Measurements from ENCODE around the gene PGS1.
A peak's percentile ranks its signal among the peaks of the same experiment; 100 is the strongest.

Gene PGS1

DNA sequence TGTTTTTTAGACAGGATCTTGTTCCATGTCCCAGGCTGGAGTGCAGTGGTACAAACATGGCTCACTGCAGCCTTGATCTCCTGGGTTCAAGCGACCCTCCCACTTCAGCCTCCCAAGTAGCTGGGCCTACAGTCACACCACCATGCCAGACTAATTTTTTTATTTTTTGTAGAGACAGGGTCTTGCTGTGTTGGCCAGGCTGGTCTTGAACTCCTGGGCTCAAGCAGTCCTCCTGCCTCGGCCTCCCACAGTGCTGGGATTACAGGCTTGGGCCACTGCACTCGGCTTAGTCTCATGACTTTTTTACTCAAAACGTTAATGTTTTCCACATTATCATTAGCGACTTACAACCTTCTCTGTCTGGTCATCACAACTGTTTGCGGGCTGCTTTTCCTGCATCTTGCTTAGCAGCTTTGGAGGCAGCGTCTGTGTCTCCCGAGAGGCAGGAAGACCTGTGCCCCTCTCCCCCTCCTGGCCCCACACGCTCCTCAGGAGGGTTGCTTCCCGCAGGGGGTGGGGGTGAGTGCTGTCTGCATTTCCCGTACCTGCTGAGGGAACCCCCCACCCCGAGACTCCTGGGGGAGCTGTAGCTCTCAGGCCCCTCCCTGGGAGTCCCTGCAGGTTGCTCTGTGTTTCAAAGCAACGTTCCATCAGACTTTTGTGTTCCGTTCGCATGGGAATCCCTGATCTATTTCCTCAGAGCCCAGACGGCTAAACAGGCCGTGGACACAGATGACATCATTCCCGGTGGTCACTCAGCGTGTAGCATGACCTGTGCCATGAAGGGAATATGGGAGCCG, 52.6 kb downstream of the PGS1 start:
- DNase-seq = no peak

DNA sequence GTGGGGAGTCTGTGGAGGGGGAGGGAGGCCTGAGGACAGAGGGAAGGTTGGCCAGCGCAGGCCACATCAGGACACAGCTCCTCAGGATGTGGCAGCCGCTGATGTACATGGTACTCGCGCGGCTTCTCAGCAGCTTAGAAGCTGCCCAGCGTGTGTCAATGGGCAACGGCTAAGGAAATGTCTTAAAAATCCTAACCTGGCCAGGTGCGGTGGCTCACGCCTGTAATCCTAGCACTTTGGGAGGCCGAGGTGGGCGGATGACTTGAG, 53.2 kb downstream of the PGS1 start:
- no peak for DNase-seq

DNA sequence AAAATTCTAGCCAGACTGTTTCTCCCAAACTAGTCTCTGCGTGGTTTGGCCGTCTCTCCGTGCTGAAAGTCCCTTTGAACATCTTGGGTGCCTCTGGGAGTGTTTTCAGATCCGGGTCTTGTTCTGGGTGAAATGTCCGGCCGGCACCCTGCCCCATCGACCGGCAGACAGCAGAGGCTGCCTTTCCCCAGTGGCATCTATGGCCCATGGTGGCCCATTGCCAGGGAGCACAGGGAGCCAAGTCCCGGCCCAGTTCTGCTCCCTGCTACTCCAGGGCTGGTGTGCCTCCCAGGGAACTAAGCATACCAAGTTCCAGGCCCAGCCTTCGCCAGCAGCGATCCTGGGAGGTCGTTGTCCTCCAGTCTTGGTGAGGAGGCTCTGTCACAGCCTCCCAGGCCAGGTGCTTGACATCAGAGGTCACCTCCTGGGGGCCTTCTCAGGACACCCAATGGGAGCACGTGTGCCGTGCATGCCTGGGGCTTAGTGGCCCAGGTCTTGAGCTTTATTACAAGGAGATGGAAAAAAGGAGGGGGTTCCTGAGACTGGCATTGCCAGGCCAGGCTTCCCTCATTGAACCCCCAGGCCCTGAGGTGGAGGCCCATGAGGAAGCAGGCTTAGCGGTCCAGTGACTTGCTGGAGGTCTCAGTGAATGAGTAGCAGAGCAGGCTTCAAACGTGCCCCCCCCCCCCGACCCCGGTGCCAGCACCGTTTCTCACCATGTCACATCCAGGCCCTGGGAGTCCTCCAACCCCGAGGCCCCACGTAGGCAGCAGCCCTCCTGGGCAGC, 54.0 kb downstream of the PGS1 start:
- no peak for DNase-seq

DNA sequence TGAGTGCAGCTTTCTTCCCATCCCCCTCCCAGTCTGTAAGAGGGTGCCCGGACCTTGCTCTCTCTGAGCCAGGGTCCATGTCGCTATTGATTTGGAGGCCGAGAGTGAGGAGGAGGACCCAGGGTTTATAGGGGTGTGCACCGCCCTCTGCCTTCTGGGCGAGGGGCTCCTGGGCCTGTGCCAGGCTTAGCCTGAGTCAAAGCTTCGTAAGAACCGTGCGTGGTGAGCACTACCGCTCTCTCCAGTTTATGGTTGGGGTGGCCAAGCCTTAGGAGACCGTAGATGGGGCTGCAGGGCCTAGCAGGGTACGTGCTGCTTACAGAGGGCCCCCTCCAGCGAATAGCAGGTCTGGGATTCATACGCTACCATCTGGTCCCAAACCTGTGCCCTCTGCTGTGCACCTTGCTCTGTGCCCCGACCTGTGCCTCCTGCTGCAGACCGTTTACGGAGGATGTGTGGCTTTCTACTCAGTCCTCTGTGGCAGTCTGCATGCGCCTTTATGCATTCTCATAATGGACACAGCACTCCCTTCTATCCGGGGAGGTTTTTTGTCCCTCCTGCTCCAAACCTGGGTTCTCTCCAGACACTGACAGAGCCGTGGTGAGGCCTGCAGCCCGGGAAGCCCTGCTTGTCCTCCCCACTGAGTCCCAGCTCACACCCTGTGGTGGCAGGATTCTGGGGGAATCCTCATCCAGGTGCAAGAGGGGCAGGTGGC, 54.7 kb downstream of the PGS1 start:
- no peak for DNase-seq

DNA sequence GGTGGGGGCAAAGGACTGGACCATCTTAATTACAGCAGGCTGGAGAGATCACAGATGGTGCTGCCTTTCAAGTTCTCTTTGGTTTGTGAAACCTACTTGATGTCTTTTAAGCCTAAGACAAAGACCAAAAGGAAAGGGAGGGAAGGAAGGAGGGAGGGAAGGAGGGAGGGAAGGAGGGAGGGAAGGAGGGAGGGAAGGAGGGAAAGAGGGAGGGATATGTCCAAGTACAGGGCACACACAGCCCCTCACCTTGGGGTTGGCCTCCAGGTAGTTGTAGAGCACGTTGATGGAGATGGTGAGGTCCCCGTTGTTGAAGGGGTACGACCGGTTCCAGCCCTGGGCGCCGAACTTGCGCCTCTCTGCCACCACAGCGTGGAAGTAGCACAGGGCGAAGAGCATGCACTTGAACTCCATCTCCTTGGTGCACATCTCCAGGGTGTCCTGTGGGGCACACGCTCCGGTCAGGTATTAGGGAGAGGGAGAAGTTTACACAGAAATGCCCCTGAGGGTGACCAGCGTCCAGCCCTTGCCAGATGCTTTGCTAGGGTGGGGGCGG, 55.4 kb downstream of the PGS1 start:
- no peak for DNase-seq

DNA sequence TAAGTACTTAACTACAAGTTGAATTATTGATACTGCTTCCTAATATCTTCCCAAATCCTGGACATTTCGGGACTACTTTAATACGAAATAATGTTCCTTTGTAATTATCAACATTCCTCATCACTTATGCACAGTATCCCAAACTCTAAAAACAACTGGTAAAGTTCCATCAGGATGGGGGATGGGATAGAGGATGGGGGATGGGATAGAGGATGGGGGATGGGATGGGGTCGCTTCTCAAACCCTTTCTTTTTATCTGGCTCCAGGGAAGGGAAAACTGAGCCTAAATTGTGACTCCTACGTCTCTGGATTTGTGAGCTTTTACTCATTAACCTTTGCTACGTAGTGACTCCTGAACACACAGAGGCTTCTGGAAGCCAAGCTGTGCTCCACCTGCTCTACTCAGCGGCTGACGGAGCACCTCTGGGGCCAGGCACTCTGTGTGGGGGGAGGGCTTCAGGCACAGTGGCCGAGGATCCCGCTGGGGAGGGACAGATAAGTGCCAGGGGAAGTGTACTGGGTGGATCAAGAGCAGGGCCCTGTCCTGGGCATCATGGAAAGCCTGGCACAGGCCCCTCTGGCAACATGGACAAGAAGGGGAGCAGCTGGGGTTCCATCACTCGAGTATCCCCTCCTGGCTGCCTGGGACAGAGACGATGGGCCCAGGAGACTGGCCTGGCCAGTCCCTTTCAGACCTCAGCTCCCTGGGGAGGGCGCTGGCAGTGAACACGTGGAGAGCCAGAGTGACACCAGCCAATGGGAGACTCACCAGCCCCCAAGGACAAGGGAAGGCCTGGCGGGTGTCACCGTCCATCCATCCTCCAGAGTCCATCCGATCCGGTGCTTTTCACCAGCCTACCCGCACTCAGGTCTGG, 56.2 kb downstream of the PGS1 start:
- no peak for DNase-seq

DNA sequence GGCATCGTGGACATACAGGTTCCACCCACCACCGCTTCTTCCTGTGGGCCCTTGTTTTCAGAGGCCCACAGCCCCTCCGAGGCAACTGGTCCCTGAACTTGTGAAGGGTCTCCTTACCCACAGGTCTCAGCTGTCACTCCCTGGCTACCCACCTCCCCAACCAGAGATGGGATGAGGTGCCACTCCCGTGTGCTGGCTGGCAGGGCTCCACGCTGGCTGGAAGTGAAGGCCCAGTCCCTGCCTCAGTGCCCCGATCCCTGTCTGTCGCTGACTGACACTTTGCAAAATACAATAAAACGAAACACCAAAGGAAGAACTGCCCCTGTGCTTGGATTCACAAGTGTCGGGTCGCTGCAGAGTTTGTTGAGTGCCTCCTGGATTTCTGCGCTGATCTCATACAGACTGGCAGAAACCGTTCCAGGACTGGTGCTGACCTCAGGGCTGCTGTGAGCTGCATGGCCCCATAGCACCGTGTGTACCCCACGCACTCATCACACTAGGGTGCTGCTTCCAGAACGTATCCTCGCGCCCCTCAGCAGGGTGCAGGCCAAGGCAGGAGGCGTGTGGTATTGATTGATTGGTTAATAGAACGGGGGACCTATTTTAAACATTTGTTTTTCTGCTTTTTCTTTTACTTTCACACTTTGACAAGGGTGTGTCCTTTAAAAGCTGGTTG, 57.0 kb downstream of the PGS1 start:
- DNase-seq = no peak

DNA sequence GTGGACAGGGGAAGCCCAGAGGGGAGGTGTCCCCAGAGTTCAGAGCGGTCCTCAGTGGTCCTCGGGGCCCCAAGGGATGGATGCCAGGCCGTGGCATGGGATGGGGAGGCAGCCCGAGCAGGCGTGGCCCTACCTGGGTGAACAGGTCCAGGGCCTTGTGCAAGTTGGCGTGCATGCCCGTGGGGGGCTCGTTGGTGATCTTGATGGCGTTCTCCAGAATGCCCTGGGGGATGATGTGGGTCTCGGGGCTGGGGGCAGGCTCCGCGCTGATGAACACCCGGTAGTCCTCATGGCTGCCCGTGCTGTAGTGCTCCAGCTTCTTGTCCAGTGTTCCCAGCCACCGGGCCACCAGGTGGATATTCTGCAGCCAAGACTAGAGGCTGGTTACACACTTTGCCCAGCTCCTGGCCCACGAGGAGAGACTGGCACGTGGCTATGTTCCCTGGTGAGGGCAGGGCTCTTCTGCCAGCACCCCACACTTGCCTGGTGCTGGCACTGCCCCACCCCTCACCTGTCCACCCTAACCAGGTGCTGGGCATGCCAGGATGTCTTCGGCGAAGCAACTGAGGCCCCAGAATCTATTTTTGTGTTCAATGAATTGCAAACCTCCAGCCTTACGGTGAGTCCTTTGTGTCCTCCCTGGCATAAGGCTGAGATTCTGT, 59.2 kb downstream of the PGS1 start:
- no peak for DNase-seq

DNA sequence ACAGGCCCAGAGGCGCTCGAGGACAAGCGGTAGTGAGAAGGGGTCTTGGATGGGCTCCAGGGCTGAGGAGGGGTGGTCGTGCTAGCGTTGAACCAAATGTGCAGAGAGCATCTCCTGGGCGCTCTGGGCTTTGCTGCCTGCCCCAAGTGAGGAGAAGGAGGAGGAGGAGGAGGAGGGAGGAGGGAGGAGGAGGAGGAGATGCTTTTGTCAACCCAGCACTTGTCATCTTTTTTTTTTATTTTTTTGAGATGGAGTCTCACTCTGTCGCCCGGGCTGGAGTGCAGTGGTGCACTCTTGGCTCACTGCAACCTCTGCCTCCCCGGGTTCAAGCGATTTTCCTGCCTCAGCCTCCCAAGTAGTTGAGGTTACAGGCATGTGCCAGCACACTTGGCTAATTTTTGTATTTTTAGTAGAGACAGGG, 59.8 kb downstream of the PGS1 start:
- DNase-seq = no peak

DNA sequence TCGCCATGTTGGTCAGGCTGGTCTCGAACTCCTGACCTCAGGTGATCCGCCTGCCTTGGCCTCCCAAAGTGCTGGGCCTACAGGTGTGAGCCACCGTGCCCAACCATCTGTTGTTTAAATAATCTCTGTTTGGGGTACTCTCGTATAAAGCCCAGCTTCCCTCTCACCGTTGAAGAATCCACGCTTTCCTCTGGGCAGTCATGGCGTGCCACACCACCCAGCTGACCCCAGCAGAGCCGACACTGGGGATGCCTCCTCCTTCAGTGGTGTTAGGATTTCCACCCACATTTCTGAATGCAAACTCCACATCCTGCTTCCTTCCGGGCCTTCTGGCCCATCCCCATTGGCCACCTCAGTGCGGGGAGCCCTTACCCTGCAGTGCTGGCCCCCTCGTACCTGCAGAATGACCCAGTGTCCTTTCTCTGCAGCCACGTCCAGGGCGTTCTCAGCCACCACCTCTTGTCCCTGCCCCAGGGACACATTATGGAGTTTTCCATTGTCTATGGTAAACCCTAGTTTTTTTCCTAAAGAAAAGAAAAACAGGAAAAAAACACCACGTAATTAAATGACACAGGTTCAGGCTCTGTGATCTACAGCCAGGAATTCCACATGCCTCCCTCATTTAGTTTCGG, 60.4 kb downstream of the PGS1 start:
- no peak for DNase-seq

DNA sequence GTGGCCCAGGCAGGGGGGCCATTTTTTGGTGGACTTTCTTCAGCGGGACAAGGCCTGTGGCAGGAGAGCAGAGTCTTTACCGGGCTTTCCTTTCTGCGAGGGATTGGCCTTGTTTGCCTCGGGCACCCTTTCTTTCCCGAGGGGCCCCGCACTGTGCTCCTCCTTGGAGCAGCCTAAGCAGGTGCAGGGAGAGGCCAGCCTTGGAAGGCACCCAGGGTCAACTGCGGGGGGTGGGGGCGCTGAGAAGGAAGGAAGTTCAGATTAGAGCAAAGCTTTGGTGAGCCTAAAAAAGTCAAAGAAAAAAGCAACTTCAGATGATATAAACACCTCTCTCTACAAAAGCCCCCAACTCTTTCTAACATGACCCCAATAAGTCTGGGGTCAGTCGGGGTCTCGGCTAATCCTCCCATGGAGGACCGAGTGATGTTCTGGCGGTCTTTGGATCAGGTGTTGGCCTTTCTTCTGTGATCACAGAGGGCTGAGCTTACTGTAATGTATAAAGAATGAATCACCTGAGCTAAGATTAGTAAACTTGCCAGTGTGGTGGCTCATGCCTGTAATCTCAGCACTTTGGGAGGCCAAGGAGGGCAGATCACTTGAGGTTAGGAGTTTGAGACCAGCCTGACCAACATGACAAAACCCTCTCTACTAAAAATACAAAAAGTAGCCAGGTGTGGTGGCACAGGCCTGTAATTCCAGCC, 63.0 kb downstream of the PGS1 start:
- no peak for DNase-seq

DNA sequence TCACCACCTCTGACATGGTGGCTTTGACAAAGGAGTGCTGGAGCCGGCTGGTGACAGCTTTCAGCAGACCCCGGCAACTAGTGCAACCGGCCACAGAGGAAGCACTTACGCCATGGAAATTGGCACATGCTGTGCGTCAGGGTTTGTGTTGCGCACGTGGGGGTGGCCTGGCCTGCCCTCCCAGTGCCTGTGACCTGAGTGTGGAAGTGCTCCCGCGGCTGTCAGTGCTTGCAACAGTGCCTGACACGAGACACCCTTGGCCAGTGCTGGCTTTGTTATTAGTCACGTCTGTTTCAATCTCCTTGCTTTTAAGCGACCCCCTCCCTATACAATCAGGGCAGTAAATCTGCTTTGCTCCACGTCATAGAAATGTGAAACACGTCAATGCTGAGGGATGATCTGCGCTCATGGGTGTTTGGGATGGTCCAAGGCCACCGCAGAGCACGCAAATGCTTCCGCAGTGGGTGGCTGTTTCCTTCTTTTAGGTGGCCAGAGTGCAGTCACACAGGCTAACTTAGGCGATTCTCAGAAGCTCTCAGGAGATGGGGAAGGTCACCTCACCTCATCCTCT, 64.3 kb downstream of the PGS1 start:
- no peak for DNase-seq

DNA sequence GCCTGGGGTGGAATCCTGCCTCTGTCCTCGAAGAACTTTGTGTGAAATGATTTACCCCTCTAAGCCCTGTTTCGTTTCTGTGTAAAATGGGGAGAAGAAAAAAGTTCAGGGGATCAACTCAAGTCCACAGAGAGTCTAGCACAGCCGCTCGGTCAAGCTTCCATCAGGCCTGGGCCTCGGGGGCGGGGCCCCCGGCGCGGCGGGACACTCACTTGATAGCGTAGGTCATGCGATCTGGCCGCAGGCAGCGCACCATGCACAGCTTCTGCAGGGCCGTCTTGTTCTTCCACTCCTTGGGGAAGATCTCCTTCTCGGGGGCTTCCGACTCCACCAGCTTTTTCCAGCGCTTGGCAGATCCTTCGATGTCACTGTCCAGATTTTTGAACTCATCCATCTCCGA, 65.9 kb downstream of the PGS1 start:
- no peak for DNase-seq

DNA sequence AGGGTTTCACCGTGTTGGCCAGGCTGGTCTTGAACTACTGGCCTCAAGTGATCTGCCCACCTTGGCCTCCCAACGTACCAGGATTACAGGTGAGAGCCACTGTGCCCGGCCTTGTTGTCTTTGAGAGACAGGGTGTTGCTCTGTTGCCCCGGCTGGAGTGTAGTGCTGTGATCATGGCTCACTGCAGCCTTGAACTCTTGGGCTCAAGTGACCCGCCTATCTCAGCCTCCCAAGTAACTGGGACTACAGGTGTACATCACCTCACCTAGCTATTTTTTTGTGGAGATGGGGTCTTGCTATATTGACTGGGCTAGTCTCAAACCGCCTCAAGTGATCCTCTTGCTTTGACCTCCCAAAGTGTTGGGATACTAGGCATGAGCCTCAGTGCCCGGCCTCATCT, 68.4 kb downstream of the PGS1 start:
- no peak for DNase-seq

DNA sequence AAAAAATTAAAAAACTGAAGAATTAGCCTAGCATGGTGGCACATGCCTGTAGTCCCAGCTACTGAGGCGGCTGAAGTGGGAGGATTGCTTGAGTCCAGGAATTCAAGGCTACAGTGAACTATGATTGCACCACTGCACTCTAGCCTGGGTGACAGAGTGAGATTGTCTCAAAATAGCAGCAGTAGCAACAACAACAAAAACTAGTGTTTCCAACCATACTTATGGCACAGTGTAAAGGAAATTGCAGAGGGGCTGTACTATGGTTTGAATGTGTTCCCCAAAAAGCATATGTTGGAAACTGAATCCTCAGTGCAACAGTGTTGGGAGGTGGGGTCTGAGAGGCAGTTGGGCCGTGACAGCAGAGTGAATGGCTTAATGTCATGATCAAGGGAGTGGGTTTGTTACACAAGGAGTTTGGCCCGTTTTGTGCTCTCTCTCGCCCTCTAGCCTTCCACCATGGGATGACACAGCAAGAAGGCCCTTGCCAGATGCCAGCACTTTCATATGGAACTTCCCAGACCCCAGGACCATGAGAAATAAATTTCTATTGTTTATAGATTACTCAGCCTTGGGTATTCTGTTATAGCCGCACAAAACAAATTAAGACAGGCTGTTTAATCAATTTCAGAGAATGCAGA, 70.0 kb downstream of the PGS1 start:
- DNase-seq = no peak

DNA sequence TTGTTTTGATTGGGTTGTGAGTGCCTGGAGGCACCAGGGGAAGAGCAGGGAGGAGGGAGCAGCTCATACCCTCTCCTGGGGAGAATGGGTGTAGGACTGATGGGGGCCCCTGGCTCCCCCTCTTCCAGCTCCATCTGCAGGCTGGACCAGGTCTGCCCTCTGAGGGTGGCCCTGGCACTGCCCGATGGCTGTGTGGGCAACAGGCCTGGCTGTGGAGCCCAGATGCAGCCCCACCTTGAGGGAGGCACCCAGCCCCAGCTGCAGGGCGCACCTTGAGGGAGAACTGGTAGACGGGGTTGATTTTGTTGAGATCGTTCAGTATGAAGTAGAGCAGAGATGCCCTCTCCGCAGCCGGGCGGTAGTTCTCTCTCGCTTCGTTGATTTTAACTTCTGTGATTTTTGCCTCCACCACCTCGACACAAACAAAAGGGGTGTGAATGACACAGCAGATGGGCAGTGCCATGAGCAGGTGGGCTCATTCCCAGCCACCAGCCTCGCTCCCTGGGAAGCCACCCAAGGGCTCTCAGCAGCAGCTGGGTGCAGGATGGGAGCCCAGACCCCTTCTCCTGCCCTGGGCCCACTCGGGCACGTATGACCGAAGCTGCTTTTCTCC, 71.6 kb downstream of the PGS1 start:
- peak; percentile 23 for DNase-seq

DNA sequence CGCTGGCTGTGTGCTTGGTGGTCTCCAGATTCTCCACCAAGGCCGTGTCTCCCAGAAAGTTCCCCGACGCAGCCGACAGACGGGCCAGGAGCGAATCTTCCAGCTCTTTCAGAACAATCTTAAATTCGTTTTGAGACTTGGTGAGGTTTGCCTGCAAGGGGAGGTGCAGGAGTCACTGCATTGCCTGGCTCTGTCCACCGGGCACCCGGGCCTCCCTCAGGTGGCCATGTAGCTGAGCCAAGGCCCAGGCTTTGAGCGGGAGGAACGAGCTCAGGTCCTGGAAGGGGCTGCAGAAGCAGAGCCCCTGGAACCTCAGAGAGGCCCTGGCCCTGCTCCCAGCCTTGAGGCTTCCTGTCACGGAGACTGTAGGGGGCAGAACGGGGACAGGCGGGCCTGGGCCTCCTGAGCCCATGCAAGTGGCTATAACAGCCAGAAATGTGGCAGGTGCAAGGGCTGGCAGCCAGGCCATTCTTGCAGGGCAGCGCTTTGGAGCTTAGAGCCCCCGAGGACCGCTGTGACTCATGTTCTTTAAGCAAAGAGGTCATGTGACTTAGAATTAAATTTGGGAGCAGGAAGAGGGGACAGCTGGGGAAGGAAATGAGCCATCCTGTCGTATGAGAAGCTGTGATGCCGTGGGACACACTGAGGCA, 72.4 kb downstream of the PGS1 start:
- peak; percentile 47 for DNase-seq

DNA sequence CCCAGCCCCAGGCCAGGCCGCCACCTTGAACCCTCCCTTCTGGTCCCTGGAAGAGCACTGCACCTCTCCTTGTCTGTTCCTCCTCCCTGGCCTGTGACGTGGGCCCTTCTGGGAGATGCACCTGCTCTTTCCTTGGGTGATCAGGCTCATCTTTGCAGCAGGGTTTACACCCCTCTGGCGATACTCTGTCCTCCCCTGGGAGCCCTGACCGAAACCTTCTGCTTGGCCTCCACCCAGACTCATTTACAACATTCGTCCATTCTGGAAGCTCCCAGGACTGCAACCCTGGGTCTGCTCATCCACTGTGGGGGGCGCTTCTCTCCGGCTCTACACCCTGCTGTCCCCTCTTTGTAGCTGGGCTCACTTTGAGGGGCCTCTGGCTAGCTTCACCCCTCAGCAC, 73.3 kb downstream of the PGS1 start:
- DNase-seq = no peak

DNA sequence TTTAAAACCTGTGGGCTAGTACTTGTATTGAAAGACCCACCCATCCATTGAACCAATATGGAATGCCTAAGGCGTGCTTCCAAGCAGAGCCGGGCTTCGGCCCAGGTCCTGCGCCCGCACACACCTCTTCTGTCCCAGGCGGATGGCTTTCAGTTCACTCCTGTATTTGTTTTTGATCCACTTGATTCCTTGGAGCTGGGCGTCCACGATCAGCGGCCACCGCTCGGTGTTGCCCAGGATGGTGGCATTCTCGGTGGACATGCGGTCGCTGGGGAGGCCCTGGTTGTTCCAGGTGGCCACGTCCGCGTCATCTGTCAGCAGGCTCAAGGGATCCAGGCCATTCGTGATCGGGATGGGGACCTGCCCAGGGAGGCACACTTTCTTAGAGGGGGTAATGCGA, 75.9 kb downstream of the PGS1 start:
- DNase-seq = no peak
